ENCODE measurements around the gene MTG2. TPM values are rescaled to one million over a fixed set of nuclear protein-coding genes. Genes with fewer than 3 reads are reported as not detected.

The MTG2 gene
- total and polyA plus RNA-seq, 2 of the 13 experiments (the other 11 are each of a cell fraction or from before 2014, with no cell fraction given): 20.4 to 37.8 TPM

DNA sequence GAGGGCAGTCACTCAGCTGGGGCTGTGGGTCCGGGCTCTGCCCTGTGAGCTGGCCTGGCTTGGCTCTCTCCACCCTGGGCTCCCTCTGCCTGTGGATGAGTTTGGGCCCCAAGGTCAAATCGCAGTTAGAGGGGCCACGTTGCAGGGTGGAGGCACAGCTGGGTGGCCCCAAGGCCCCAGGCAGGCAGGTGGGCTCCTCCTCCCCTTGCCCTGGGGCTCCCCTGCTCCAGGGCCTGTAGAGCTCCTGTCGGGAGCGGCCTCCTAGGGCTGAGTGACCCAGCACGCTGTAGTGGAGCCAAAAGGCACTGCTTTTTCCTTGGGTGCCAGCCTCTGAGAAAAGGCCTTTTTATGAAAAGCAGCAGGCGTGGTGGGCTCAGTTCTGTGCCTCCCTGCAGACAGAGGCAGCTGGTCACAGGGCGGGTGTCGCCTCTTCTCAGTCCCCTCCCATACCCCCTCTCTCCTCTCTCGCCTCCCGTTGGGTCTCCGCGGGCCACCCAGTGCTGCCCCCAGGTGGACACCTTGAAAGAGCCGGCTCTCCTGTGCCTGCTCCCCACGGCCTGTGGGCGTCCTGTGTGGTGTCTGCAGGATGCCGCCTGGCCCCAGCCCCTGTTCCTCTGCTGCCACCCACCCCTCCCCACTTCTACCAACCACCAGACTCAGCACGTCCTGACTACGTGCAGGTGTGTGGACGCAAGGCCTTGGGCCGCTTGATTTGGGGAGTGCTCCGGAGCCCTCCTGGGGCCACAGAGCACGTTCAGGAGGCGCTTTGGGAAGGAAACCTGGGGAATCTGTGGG, 26.0 kb upstream of the MTG2 start (continued):
- TF ChIP-seq ZFP82 (CRISPR knock-in tag; IDR thresholded peaks at IDR 0.05; ENCODE audit: borderline replicate concordance): no peak
- TF ChIP-seq KDM5B (CRISPR knock-in tag; IDR thresholded peaks at IDR 0.05; ENCODE audit: borderline replicate concordance): peak; percentile 54; the same call in 1 of the 2 replicates
- TF ChIP-seq ZEB1 (IDR thresholded peaks at IDR 0.05; ENCODE audit: insufficient replicate concordance, low read depth): no peak
- TF ChIP-seq ZSCAN21 (CRISPR knock-in tag; IDR thresholded peaks at IDR 0.05; ENCODE audit: borderline replicate concordance): peak; percentile 50; the same call in 1 of the 2 replicates
- TF ChIP-seq ZFP62 (CRISPR knock-in tag; IDR thresholded peaks at IDR 0.05): no peak
- TF ChIP-seq ZNF670 (CRISPR knock-in tag; IDR thresholded peaks at IDR 0.05; ENCODE audit: borderline replicate concordance): no peak
- TF ChIP-seq CCAR2 (optimal IDR thresholded peaks at IDR 0.05; ENCODE audit: low read depth, low read length): no peak
- no peak for TF ChIP-seq ZNF839 (CRISPR knock-in tag; IDR thresholded peaks at IDR 0.05; ENCODE audit: borderline replicate concordance)
- peak; percentile 72; the same call in 1 of the 2 replicates for TF ChIP-seq ZNF556 (CRISPR knock-in tag; IDR thresholded peaks at IDR 0.05; ENCODE audit: borderline replicate concordance)
- TF ChIP-seq ZFP37 (CRISPR knock-in tag; IDR thresholded peaks at IDR 0.05; ENCODE audit: borderline replicate concordance): peak; percentile 79; the same call in 1 of the 2 replicates
- no peak for TF ChIP-seq ZNF256 (CRISPR knock-in tag; conservative IDR thresholded peaks at IDR 0.05)
- 0 out of 2 replicates have a peak, but pooled peaks have one; percentile 38 for TF ChIP-seq KMT2B (CRISPR knock-in tag; IDR thresholded peaks at IDR 0.05)
- TF ChIP-seq FOXK1 (CRISPR knock-in tag; IDR thresholded peaks at IDR 0.05; ENCODE audit: borderline replicate concordance, low read depth): 0 out of 2 replicates have a peak, but pooled peaks have one; percentile 20
- peak; percentile 52; the same call in 1 of the 2 replicates for TF ChIP-seq HOXA3 (CRISPR knock-in tag; IDR thresholded peaks at IDR 0.05)
- peak; percentile 36; the same call in 1 of the 2 replicates for TF ChIP-seq YEATS4 (CRISPR knock-in tag; IDR thresholded peaks at IDR 0.05; ENCODE audit: borderline replicate concordance)
- TF ChIP-seq ZNF274 (CRISPR knock-in tag; IDR thresholded peaks at IDR 0.05): peak; percentile 32; the same call in 1 of the 2 replicates
- no peak for TF ChIP-seq RBFOX2 (IDR thresholded peaks at IDR 0.05; ENCODE audit: low read depth, low read length)
- TF ChIP-seq TMF1 (CRISPR knock-in tag; IDR thresholded peaks at IDR 0.05; ENCODE audit: low read depth): no peak
- TF ChIP-seq EEA1 (CRISPR knock-in tag; IDR thresholded peaks at IDR 0.05; ENCODE audit: borderline replicate concordance): no peak
- no peak for TF ChIP-seq ZNF557 (CRISPR knock-in tag; IDR thresholded peaks at IDR 0.05)
- no peak for TF ChIP-seq ZNF326 (CRISPR knock-in tag; IDR thresholded peaks at IDR 0.05; ENCODE audit: borderline replicate concordance)
- TF ChIP-seq, protein P1, sequence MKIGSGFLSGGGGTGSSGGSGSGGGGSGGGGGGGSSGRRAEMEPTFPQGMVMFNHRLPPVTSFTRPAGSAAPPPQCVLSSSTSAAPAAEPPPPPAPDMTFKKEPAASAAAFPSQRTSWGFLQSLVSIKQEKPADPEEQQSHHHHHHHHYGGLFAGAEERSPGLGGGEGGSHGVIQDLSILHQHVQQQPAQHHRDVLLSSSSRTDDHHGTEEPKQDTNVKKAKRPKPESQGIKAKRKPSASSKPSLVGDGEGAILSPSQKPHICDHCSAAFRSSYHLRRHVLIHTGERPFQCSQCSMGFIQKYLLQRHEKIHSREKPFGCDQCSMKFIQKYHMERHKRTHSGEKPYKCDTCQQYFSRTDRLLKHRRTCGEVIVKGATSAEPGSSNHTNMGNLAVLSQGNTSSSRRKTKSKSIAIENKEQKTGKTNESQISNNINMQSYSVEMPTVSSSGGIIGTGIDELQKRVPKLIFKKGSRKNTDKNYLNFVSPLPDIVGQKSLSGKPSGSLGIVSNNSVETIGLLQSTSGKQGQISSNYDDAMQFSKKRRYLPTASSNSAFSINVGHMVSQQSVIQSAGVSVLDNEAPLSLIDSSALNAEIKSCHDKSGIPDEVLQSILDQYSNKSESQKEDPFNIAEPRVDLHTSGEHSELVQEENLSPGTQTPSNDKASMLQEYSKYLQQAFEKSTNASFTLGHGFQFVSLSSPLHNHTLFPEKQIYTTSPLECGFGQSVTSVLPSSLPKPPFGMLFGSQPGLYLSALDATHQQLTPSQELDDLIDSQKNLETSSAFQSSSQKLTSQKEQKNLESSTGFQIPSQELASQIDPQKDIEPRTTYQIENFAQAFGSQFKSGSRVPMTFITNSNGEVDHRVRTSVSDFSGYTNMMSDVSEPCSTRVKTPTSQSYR (CRISPR knock-in tag; IDR thresholded peaks at IDR 0.05; ENCODE audit: borderline replicate concordance): peak; percentile 30; the same call in 1 of the 2 replicates
- no peak for TF ChIP-seq LCORL (IDR thresholded peaks at IDR 0.05)
- TF ChIP-seq LCORL (CRISPR knock-in tag; IDR thresholded peaks at IDR 0.05): peak; percentile 78
- TF ChIP-seq ZNF335 (CRISPR knock-in tag; IDR thresholded peaks at IDR 0.05): no peak
- TF ChIP-seq ZNF607 (CRISPR knock-in tag; IDR thresholded peaks at IDR 0.05; ENCODE audit: borderline replicate concordance): no peak
- TF ChIP-seq, protein P2, sequence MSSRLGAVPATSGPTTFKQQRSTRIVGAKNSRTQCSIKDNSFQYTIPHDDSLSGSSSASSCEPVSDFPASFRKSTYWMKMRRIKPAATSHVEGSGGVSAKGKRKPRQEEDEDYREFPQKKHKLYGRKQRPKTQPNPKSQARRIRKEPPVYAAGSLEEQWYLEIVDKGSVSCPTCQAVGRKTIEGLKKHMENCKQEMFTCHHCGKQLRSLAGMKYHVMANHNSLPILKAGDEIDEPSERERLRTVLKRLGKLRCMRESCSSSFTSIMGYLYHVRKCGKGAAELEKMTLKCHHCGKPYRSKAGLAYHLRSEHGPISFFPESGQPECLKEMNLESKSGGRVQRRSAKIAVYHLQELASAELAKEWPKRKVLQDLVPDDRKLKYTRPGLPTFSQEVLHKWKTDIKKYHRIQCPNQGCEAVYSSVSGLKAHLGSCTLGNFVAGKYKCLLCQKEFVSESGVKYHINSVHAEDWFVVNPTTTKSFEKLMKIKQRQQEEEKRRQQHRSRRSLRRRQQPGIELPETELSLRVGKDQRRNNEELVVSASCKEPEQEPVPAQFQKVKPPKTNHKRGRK (CRISPR knock-in tag; IDR thresholded peaks at IDR 0.05): no peak

All from HepG2 (cell line).